HL-60/S4 treated with phorbol 12-myristate 13-acetate at 8.2 ng/mL for 4 days and 3 days (cell line): ENCODE measurements around the gene GRM4.

Experiments used
- in situ Hi-C: fragments of 300-500 bp; cut with MboI; formaldehyde crosslinking; loops from 2 replicates; pipeline ENCODE4 v1.15.0; 2022; ENCODE audit warnings: low sequenced_read_pairs

Gene GRM4

DNA sequence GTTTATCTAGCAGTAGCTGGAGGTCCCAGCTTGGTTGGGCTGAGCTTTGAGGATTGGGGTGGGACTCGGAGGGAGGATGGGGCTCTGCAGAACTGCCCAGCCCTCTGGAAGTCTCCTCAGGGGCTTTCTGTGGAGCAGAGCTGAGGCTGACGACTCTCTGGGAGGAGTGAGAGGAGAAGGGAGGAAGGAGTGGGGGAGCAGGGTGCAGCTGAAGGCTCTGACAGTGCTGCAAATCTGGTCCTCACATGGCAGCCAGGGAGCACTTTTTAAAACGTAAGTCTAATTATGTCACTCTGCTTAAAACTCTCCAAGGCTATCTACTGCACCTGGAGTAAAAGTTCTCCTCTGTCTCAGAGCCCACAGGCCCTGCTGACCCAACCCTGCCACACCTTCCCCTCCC lies 32.4 kb downstream of the GRM4 start:
- in situ Hi-C loops: no loop called here

DNA sequence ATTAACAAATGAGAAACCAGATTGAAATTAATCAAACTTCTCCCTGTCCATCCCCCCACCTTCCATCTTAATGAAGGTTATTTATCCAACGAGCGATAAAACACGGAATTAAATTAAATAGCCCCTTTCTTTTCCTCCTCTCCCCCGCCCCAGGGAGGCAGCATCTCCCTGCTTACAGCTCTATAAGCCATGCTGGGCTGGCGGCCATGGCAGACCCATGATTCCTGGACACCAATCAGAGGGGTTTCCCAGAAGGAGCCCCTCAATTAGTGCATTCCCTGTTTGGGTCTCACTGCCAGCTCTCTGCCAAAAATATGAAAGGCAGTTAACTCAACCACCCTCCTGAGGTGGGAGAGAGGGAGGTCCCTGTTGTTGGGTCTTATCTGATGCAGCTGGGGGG lies 33.8 kb downstream of the GRM4 start:
- in situ Hi-C loops: no loop called here

DNA sequence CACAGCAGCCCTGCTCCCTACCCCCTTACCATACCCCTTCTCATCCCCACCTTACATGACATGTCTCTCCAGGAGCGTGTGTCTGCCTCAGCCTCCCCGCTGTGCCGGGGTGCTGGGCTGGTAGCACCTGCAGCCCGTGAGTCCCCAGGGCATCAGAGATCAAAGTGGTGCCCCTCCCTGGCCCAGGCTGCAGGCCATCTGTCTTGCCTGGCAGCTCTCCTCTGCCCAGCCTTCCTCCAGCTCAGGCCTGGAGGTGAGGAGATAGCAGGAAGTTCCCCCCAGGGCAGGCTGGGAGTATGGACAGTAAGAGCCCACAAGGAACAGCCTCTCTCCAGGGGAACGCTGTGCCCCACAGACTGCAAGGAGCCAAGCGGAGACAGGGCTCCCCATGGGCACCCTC lies 35.3 kb downstream of the GRM4 start:
- in situ Hi-C loops: no loop called here

DNA sequence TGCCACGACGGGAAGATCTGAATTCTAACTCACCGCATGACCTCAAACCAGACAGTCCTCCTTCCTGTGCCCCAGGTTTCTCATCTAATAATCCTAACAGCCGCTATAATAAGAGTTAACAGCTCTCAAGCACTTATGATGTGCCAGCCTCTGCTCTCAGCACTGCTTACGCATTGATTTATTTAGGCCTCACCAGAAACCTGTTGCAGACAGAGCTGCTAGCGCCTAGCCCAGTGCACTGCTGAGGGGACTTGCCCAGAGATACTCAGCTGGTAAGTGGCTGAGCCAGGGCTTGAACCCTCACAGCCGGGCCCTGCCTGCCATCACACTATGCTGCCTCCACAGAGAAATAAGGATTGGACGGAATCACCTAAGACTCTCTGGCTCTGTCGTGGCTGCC lies 37.7 kb downstream of the GRM4 start:
- in situ Hi-C loops: no loop called here

DNA sequence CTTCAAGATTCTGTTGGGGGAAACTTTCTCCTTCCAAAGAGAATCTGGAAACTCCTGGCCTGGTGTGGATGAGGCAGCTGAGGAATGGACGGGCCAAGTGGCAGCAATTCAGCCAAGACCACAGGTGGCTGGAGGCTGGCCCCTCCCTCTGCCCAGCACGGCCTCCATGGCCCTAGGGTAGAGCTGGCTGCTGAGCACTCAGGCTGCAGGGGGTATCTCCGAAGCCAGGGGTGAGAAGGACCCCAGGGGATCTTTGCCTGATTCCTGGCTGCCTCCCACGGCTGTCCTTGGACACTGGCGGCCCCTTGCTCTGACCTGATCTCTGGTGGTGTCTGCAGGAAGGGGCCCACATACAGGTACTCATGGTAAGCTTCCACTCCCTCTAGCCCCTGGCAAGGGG lies 39.0 kb downstream of the GRM4 start:
- in situ Hi-C loops: no loop called here

DNA sequence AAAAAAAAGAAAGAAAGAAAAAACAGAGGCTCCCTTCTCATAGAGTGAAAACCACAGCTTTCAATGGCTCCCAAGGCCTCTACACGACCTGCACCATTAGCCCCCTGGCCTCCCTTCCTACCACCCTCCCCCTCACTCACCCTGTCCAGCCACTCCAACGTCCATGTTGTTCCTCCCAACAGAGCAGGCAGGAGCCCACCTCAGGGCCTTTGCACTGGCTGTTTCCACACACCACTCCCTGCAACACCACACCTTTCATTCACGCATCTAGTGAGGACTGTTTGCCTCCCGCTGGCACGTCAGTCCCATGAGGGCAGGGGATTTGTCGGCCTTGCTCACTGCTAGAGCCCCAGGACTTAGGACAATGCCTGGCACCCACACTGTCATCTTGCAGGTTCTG lies 39.5 kb downstream of the GRM4 start:
- in situ Hi-C loops: no loop called here

DNA sequence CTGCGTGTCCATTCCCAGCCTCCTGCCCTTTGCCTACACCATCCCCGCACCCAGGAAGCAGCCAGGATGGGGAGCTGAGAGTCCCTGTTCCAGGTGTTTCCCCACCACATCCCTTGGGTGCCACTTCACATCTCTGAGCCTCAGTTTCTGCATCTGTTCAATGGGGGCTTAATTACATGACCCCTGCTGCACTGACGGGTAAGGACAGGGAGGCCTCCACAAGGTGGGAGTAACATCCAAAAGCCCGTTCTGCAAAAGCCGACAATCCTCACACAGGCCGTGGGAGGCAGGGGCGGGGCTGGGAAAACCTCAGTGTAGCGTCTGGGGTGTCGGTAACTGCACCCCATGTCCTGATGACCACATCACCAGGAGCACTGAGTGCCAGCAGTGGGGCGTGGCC lies 41.3 kb downstream of the GRM4 start:
- in situ Hi-C loops: no loop called here

DNA sequence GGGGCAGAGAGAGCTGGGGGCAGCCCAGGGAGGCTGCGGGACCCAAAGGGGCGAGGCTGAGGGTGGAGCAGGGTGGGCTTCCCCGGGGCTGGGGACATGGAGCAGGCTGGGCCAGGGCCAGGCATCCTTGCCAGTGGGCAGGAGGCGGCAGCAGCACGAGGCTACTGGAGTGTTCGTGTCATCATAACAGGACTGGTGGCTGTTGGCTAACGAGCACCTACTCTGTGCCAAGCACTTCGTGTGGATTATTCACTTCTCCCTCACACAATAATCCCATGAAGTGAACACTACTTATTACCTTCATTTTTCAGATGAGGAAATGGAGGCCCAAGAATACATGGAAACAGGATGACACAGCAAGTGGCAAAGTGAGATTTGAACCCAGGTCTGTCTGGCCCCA lies 41.7 kb downstream of the GRM4 start:
- in situ Hi-C loops: no loop called here

DNA sequence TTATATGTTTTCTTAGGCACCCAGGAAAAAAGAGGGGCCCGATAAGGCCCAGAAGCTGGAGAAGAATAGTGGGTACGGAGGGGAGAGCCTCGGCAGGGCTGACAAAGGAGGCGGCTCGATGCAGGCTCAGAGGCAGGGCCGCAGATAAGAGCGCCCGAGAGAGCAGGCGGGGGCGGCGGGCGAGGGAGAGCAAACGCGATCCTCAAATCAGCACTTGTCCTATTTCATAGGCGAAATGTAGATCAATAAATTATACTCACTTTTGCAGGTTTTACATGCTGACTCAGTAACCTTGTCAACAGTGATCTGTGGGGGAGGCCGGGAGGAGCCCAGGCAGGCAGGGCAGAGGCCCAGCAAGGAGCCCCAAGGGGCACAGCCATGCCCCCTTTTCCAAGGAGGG lies 42.6 kb downstream of the GRM4 start:
- in situ Hi-C loops: no loop called here

DNA sequence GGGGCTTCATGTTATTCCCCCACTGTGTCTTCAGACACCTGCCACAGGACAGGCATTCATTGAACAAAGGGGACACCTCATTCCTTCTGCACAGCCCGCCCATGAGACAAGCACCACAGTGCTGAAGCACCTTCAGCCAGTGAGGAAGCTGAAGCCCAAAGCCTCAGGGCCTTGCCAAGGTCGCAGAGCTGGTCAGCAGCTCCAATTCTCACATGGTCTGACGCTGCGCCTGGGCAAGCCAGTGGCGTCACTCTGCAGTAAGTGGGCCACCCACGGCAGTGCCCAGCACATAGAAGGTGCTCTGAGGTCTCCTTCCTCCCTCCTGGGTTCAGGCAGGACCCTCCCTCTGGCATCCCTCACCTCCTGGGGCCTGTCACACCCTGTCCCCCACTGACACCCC lies 43.2 kb downstream of the GRM4 start:
- in situ Hi-C loops: no loop called here

DNA sequence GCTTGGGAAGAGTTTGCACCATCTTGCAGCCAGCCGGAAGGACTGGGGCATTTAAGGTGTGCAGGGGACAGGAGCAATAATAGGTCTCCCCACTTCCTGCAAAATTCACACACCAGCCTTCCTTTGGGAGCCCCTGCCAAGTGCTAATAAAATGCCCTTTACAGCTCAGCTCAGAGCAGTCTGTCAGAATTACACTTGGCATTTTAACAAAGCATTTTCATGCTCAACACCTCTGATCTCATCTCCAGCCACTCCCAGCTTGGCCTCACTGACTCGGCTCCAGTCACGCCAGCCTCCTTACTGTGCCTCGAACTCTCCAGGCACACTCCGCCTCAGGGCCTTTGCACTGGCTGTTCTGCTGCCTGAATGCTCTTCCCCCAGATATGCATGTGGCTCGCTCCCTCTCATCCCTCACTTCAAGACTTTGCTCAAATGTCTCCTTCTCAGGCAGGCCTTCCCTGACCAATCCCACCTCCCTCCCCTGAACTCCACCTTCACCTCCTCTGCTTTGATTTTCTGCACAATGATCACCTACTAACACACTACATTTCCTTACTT lies 43.7 kb downstream of the GRM4 start:
- in situ Hi-C loops: no loop called here

DNA sequence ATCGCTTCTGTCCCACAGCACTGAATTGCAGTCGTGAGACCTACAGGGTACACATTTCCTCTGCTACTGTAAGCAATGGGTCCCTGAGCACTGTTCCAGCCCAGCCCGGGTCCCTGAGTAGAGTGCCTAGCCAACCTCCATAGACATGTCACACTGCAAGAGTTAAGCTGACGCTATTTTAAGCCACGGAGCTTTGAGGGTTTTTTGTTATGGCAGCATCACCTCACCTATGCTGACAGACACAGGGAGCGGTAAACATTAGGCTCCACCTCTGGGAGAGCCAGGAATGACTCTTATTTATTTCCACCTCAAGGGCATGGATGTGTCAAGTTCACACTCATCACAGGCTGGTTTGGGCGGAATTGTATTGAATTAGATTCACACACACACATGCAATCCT lies 45.1 kb downstream of the GRM4 start:
- in situ Hi-C loops: no loop called here

DNA sequence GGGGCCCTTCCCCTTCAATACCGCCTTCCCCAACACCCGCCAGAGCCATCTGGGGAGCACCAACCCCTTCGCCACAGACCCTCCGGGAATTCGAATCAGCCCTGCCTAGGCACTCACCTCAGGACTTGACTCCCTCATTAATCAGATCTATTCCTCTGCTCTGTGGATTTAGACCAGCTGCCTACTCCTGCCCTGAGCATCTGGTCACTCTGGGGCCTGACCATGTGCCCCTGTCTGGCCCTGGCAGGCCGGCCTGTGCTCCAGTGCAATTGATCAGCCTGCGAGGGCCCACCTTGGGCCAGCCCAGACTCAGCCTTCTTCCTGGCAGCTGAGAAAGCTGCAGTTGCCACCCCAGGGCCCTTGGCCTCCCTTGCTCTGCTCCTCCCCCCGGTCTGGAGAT lies 46.0 kb downstream of the GRM4 start:
- in situ Hi-C loops: no loop called here

DNA sequence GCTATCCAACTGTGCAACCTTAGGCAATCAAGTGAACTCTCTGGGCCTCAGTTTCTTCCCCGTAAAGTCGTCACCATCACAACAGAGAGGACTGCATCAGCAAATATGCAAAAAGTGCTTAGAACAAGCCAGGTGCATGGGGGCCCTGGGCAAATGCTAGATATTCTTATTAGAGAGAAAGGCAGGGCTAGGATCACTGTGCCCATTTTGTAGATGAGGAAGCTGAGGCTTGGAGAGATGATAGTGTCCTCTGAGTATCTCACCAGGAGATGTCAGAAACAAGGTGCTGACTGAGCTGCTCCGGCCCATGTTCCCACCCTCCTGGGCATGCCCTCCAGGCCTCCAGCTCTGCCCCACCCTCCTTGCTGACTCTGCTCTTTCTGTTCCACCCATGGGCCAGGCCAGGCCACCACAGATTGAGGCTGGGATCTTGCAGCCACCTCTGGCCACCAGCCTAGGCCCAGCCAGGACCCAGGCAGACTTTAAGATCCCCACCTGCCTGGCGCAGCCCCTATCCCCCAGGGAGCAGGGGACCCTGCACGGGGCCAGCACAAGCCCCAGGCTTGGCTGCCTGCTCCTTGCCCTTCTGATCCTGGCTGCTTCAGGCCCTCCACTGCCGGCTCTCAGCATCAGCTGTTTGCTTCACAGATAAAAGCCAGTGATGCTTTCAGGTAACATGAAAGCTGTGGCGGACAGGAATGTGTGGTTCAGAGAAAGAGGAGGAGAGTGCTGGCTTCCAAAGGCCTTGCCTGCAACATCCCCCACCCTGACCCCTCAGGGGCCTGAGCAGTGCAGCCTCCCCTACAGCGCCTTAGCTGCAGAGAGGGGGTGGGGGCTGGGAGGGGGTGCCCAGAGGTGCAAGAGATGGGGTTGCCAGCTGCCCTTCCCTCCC lies 47.6 kb downstream of the GRM4 start:
- in situ Hi-C loops: no loop called here

DNA sequence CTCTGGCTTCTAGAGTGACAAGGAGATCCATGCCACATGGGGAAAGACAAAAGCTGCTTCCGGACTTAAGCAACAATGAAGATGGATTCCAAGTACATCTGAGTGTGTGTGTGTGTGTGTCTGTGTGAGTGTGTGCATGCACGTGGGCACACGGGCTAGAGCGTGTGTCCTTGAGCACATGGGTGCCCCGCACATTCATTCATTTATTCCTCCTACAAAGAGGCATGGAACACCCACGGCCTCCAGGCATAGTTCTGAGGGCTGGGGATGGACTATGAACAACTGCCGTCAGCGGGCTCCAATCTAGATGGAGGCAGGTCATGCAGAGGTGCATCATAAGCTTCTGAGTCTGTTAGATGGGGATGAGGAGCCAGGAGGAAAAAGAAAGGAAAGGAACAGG lies 49.1 kb downstream of the GRM4 start:
- in situ Hi-C loops: no loop called here

DNA sequence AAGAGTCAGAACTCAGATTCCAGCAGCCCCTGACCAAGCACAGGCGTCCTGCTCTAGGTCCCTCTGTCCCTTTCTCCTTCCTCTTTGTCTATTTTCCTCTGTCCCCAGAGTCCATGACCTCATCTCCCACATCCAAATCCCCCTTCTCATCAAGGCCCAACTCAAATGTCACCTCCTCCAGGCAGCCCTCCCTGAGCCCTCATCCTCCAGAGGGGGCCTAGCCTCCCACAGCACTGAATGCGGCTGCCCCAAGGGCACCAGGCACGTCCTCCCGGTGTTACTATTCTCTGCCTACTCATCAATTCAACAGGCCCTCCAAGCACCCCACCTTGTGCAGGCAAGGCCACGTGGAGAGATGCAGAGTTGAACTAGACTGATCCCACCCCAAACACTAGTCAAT lies 49.7 kb downstream of the GRM4 start:
- in situ Hi-C loops: no loop called here

DNA sequence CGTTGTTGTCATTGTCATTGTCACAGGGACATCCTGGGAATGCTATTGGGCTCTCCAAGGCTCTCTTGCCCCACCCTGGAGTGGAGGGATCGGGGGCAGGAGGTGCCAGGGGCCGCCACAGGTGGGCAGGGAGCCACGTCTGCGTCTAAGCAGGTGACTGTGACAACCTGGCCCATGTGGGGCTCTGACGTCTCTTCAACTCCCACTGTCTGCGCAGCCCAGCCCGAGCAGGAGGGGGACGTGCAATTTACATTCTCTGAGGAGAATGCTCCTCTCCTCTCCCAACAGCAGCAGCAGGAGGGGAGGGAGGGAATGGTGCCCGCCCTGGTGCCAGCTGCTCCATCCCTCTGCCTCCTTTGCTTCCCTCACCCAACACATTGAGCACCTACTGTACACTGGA lies 50.1 kb downstream of the GRM4 start:
- in situ Hi-C loops: no loop called here

DNA sequence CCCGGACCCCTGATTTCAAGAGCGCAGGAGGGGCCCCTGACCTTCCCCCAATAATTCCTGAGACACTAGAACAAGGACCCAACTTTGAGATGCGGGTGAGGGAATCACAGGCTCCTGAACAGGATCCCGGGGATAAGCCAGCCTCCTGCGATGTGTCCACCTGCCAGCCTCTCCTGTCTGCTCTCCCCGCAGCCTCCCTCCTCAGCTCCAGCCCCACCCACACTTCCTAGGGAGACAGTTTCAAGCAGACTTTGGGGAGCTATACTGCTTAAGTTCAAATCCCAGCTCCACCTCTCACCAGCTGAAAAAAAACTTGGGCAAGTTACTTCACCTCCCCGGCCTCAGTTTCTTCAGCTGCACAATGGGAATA lies 50.8 kb downstream of the GRM4 start:
- in situ Hi-C loops: no loop called here

DNA sequence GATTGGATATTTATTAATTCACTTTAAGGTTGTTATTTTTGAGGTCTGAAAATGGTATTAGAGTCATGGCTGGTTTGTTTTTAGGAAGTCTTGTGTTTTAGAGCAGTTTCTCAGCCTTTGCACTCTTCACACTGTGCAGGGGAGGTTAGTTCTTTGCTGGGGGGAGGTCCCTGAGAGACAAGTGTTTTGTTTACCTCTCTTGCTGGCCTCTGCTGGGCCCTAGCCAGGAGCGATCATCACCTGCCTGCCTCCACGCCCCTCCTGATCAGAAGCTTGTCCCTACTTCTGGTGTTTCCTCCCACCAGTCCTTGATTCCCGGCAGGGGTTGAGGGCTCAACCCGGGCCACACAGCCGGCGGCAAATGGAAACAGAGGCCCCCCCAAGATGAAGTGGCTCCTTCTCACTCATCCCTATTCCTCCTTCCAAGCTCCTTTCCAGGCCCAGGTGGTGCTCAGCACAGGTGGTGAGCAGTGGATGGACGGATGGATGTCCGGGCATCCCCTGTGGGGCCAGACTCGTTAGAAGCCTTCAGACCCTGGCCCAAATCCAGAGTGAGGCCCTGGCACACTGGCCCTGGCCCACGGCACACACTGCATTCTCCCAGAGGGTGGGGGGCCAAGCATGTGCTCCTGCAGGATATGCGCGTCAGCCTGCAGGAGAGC lies 51.3 kb downstream of the GRM4 start:
- in situ Hi-C loops: no loop called here

DNA sequence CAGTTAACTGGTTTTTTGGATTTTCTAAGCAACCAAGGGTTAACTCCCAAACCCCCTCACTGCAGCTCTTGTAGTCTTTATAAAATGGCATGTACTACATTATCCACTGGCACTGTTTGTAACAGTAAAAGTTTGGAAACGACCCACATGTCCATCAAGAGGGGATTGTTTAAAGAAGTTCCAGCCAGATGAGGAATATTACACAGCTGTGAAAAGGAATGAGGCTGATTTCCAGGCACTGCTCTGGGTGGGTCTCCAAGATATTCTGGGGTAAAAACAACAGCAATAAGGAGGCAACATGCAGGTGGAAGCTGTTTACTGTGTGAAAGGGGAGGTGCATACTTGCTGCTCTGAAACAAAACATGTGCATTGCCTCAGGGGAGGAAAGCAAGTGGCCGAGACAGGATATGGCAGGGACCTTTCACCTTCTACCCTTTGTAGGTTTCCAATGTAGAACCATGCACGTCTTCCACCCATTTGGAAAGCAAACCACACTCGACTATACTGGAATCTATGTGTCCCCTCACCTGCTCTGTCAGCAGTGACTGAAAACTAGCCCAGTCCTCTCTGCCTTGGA lies 51.9 kb downstream of the GRM4 start:
- in situ Hi-C loops: no loop called here

DNA sequence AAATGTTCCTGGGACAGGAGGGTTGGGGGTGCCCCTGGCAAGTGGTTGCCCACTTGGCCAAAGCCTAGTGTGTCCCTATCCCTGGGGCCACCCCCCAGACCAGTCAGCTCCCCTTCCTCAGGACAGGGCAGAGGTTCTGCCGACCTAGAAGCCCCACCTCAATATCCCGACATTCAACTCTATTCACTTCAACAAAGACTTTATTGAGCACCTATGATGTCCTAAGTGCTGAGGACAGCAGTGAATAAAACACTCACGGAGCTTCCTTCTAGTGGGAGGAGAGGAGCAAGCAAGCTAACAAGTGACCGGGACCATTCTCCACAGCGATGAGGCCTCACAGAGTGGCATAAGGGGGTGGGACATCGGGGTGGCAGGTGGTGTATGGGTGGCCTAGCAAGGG lies 52.7 kb downstream of the GRM4 start:
- in situ Hi-C loops: no loop called here

DNA sequence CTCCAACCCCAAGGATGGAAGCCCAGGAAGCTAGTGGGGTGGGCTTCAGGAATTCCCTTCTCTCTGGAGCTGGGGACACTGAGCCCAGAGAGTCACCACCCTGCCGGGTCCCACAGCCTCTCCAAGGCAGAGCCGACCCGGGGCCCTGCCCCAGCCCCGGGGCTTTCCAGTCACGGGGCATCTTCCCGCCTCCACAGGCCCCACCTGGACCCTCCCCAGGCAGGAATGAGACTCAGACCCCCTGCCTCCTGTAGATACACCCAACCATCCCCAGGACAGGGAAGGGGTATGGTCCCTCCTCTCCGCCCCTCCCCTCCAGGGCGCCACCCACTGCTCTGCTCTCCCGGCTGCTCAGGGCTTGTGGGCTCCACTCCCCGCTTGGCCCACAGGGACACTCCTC lies 53.3 kb downstream of the GRM4 start:
- in situ Hi-C loops: no loop called here
